Measurements from ENCODE around the gene C1orf167.

C1orf167 gene

DNA sequence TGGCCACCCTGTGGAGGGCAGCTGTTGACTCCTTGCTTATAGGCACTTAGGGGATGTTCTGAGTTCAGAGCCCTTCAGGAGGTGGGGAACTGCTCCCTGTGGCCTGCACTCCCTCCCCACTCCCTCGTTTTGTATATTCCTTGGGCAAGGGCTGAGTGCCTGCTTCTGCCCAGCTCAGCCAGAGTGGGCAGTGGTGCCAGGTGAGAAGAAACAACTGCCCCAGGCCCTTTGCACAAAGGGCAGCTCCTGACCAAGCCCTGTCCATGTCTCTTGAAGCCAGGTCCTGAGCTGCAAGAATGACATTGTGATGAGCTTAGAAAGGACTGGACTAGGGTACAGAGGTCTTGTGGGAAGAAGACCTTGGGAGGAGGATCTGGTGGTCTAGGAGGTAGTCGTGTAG is 23.9 kb upstream of the C1orf167 start:
- DNase-seq = no peak

DNA sequence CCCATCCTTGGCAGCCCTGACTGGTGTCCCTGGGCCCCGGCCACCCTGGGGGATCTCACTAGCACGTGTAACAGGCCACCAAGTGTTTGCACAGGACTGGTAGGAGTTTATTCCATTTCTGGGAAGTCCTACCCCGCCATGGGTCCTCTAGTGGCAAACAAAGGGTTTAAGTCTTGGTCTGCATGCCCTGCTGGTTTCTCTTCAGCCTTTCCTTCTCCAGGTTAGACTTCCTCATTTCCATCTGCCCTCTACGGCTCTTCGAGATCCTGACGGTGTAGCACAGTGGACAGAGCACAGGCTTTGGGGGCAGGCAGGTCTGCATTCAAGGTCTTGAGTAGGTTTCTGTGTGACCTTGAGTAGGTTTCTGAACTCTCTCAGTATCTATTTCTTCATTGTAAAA is 23.2 kb upstream of the C1orf167 start:
- no peak for DNase-seq

- no peak for DNase-seq
These were observed 21.5 kb upstream of the C1orf167 start for GRCh38 chr1:11740258-11741192.

- no peak for DNase-seq
These were observed 20.5 kb upstream of the C1orf167 start for GRCh38 chr1:11741482-11741881.

GRCh38 chr1:11741919-11742558 is 20.0 kb upstream of the C1orf167 start:
- no peak for DNase-seq

- DNase-seq = no peak
These were observed 17.7 kb upstream of the C1orf167 start for GRCh38 chr1:11744287-11744686.

DNA sequence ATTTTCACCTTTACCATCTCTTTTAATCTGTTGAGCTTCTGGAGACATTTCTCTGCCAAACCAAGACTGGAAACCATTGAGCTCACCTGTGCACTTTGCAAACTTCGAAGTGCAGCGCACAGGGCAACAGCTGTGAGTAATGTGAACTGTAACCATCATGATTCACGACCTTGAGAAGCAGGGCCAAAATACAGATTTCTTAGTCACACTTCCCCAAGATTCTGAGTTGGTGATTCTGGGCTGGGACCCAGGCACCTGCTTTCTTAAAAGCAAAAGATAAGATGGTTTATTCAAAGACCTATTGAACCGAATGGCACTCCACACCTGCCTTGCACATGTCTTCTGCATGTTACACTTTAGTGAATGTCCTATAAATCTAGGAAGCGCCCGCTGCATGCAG is 15.9 kb upstream of the C1orf167 start:
- DNase-seq = no peak

- no peak for DNase-seq
These were observed 15.1 kb upstream of the C1orf167 start for GRCh38 chr1:11746795-11747487.

DNA sequence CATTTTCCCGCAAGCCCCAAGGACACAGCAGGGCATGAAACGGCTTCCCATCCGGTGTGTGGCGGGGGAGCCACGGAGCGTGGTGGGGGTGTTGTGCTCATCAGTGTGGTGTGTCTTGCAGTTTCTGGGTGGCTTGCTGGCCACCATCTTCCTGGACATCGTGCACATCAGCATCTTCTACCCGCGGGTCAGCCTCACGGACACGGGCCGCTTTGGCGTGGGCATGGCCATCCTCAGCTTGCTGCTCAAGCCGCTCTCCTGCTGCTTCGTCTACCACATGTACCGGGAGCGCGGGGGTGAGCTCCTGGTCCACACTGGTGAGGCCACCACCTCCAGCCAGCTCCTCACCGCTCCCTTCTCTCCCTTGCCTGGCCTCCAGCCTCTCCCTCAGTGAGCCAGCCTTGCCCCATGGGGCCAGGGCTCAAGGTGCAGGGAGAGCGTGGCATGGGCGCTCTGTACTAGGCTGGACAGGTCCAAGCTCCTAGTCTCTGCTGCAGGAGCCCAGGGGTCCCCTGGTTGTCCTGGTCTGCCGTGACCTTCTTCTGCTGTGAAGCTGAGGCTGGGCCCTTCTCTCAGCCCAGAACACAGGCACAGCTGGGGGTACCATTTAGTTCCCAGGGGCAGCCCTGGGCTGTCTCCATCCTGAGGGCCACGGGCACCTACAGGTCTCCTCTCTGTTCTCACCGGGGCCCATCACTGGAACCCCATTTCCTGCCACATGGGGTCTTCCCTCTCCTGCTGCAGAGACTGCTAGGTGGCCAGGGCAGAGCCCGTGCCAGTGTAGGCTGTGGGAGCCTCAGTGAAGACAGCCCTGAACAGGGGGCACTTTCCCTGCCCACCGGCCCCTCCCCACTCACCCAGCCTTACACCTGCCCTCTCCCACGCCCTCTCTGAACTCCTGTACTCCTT is 13.4 kb upstream of the C1orf167 start:
- no peak for DNase-seq

DNA sequence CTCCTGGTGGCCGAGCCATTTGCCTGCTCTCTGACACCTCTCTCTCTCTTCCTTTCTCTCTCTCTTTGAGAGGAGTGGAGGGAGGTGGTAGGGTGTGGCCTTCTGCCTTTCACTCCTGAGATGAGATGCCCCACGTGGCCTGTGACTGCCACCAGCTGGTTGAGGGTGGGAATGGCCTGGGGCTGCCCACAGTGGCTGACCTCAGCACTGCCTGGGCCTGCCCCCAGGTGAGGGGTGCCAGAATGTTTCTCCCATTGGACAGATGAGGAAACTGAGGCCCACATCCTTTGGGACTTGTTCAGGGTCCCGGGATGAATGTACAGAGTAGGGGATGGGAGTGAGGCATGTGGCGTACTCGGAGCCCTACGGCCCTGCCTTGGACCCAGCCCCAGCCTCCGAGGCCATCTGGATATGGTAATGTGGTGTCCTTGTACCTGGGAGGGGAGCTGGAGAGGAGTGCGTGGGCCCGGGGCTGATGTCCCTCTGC is 12.7 kb upstream of the C1orf167 start:
- peak; percentile 16 for DNase-seq

- no peak for DNase-seq
These were observed 12.0 kb upstream of the C1orf167 start for GRCh38 chr1:11749996-11750395.

DNA sequence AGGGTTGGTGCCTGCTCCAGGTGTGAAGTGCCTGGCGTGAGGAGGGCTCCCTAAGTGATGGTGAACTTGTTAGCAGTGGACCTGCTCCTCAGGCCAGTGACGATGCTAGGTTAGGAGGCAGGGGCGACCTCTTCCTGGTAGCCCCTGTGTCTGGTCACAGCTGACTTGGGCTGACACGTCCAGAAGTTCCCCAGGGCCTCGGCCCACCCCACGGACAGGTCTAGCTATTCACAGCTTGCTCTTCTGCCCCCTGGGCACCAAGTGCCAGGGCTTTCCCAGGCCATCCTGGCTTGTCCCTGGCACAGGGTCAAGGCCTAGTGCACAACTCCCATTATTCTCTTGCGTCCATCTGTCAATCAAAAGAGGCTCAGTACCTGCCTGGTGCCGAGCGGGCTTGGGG is 10.9 kb upstream of the C1orf167 start:
- DNase-seq = no peak

DNA sequence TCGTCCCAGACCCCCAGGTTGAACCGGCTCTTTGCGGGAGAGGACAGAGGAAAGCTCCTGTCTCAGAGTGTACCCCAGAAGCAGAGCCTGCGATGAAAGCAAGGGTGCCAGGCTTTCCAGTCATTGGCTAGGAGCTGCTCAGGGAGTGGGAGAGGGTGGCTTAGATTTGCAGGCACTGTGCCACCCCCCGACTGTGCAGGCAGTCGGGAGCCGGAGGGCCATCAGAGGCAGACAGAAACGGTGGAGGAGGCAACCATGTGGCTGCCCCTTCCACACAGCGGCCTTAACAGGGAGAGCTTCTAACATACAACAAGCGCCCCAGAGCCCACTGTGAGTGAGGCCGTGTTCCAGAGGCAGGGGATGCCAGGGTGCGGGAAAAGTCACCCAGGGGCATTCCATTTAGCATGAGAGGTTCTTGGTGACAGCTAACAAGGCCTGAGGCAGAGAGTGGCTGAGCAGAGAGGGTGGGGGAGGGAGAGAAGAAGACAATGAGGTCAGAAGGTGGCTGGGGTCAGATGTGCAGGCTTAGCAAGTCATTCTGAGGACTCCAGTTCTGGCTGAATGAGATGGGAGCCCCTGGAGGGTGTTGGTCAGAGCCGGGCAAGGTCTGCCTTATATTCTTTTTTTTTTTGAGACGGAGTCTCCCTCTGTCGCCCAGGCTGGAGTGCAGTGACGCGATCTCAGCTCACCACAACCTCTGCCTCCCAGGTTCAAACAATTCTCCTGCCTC is 9.5 kb upstream of the C1orf167 start:
- no peak for DNase-seq

DNA sequence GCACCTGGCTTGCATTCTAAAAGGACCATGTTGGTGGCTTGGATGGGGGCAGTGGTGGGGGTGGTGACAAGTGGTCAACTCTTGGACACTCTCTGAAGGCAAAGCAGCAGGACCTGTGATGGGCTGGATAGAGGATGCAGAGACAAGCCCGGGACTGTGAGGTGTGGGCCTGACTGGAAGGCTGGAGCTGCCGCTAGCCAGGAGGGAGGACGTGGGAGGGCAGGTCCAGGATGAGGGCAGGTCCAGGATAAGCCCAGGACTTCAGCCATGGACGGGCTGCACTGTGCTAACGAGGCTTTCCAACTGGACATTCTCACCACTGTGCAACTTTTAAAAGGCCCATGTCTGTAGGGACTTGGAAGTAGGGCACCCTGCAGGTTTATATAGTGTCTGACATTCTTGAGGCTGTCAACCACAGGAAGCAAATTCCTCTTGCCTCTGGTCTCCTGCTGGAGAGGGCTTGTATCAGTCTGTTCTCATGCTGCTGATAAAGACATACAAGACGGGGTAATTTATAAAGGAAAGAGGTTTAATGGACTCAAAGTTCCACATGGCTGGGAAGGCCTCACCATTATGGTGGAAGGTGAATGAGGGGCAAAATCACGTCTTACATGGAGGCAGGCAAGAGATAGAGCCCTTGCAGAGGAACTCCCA is 8.3 kb upstream of the C1orf167 start:
- DNase-seq = no peak

DNA sequence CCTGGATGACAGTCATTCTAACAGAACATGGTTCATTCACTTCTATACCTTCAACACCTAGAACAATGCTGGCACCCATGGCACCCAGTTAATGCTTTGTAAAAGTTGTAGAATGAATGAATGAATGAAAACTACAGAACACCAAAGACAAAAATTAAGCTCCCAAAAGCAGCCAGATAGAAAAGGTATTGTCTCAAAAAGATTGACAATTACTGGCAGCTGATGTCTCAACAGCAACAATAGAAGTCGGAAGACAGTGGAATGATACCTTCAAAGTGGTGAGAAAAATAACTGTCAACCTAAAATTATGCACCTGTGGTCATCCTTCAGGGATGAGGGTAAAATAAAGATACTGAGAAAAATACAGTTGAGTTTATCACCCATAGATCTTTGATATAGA is 4.9 kb upstream of the C1orf167 start:
- no peak for DNase-seq

- no peak for DNase-seq
These were observed 2.2 kb upstream of the C1orf167 start for GRCh38 chr1:11759791-11760190.

DNA sequence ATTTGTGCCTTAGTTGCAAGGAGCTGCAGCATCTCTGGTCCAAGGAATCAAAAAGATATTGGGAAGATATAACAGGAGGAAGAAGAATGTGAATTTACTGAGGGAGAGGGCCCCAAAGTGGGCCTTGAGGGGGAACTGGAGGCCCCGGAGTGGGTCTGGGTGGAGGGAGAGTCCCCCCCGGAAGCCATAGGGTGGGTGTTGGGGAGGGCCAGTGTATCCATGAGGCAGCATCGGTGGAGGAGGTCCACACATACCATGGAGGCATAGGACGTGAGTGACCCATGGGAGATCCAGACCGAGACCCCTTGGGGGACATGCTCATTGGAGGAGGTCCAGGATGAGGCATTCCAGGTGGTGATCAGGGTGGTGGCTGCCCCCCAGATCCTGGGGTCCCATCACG is 708 bp upstream of the C1orf167 start:
- no peak for DNase-seq

- DNase-seq = no peak
These were observed 2.1 kb downstream of the C1orf167 start for GRCh38 chr1:11764115-11764514.

DNA sequence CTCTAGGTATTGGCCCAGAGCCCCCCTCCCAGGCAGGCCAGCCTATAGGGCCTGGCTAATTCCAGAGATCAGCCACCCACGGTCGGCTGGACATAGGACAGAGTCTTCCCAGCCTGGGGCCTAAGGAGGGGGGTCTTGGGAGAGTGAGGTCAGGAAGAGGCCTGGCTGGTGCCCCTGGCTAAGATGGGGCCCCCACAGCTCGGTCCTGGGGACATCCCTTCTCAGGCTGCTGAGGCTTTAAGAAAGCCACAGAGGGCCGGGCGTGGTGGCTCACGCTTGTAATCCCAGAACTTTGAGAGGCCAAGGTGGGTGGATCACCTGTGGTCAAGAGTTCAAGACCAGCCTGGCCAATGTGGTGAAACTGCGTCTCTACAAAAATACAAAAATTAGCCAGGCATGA is 2.5 kb downstream of the C1orf167 start:
- DNase-seq = no peak

DNA sequence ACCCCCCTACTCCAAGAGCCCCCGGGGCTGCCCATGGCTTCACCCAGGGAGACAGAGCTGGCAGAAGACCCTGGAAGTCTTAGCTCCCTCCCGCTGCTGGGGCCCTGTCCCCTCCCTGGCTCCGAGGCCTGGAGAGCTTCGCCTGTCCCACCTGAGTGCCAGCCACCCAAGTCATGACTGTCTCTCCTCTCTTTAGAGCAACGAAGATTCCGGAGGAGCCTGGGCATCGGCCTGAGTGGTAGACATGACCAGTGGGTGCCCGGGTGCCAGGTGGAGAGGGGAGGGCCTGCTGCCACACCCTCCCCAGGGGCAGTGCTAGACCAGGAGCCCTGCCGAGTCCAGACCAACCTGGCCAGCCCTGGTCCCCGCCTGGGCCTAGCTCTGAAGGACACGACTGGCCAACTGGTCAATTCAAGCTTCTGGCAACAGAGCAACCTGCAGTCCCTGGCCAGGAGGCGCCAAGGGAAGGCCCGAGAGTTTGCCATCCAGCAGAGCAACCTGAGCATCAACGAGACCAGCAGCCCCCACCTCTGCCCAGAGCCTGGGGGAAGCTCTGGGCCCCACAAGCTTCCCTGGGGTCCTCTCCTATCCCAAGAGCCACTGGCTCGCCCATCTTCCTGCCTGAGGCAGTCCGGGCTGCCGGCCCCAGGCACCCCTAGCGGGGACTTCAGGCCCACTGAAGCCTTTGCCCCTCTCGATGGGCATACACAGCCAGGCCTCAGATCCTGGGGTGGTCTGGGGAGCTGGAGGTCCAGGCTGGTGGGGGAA is 3.9 kb downstream of the C1orf167 start:
- no peak for DNase-seq

DNA sequence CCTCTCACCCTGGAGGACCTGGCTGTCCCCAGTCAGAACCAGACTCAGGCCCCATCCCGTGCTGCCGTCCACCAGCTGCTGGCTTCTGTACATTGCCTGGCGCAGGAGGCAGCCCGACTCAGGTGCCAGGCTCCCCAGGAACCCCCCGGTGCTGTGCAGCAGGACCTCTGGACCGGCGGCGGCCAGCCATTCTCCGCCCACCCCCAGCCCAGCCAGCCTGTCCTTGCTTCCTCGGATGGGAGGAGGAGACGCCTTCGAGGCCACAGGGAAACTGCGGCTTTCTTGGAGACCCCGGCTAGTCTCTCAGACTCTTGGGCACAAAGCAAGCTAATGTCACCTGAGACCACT is 4.4 kb downstream of the C1orf167 start:
- DNase-seq = no peak
